GM12878 (cell line): ENCODE data around the gene EDNRB. TPM values are rescaled to one million over a fixed set of nuclear protein-coding genes. Genes with fewer than 3 reads are reported as not detected.

Experiments
- BCL11A ChIP-seq: IDR thresholded peaks from 2 replicates; pipeline ENCODE4 v1.6.1; 2011; ENCODE audit warnings: low read depth, low read length
- CEBPZ ChIP-seq: fragments of 150-350 bp; IDR thresholded peaks from 2 replicates; pipeline ENCODE4 v1.6.1; 2016; ENCODE audit warnings: low read depth, low read length
- CUX1 ChIP-seq: IDR thresholded peaks from 2 replicates; pipeline ENCODE4 v1.6.1; 2012; ENCODE audit warnings: improper control_type of control experiment, low read depth, low read length; ENCODE audit not compliant: insufficient replicate concordance
- E2F8 ChIP-seq: fragments of 450-650 bp; IDR thresholded peaks from 2 replicates; pipeline ENCODE4 v1.6.1; 2018; ENCODE audit warnings: mild to moderate bottlenecking, low read depth, moderate library complexity; ENCODE audit not compliant: partially characterized antibody
- FOS ChIP-seq: IDR thresholded peaks from 3 replicates; pipeline ENCODE4 v1.6.1; 2011; ENCODE audit warnings: borderline replicate concordance; ENCODE audit not compliant: insufficient read length; ENCODE audit errors: extremely low read depth
- GABPA ChIP-seq: IDR thresholded peaks from 2 replicates; pipeline ENCODE4 v1.6.1; 2014; ENCODE audit warnings: antibody characterized with exemption, low read depth, mild to moderate bottlenecking, inconsistent platforms
- JUND ChIP-seq: IDR thresholded peaks from 2 replicates; pipeline ENCODE4 v1.6.1; 2012; ENCODE audit warnings: low read depth, mild to moderate bottlenecking, low read length, improper control_type of control experiment, moderate library complexity
- MYC ChIP-seq: IDR thresholded peaks from 2 replicates; pipeline ENCODE4 v1.6.1; 2011; ENCODE audit warnings: mild to moderate bottlenecking, low read length, moderate library complexity, inconsistent platforms; ENCODE audit not compliant: insufficient read depth, insufficient replicate concordance, insufficient read length, severe bottlenecking
- NFIC ChIP-seq: IDR thresholded peaks from 2 replicates; pipeline ENCODE4 v1.6.1; 2012; ENCODE audit warnings: low read depth, mild to moderate bottlenecking, inconsistent platforms, low read length, moderate library complexity
- POLR2AphosphoS2 ChIP-seq: IDR thresholded peaks from 2 replicates; pipeline ENCODE4 v1.6.1; 2011; ENCODE audit warnings: low read depth, mild to moderate bottlenecking, low read length, improper control_type of control experiment, moderate library complexity
- REST ChIP-seq: IDR thresholded peaks from 2 replicates; pipeline ENCODE4 v1.6.1; 2012; ENCODE audit warnings: mild to moderate bottlenecking, low read depth, low read length
- SIN3A ChIP-seq: IDR thresholded peaks from 2 replicates; pipeline ENCODE4 v1.6.1; 2012; ENCODE audit warnings: low read depth, low read length, improper control_type of control experiment
- SMAD5 ChIP-seq: IDR thresholded peaks from 2 replicates; pipeline ENCODE4 v1.6.1; 2016; ENCODE audit warnings: antibody characterized with exemption, low read depth
- SMC3 ChIP-seq: IDR thresholded peaks from 2 replicates; pipeline ENCODE4 v1.6.1; 2011; ENCODE audit warnings: low read length, improper control_type of control experiment, borderline replicate concordance
- SUZ12 ChIP-seq: fragments of 200-600 bp; sonication (generic); IDR thresholded peaks from one replicate; pipeline ENCODE4 v1.6.1; 2018; ENCODE audit warnings: antibody characterized with exemption, mild to moderate bottlenecking; ENCODE audit not compliant: unreplicated experiment
- polyA plus RNA-seq, 11 experiments: library from polyadenylated mRNA; depleted of rRNA in 4 of 11; unstranded in 6 of 11; stranded (reverse) in 5 of 11; fragments of >200 nt; fragmentation: Nextera tagmentation in 4 of 11; fragmentation: Illumina TruSeq in 1 of 11; extraction: Ambion mirVana in 4 of 11; extraction: Trizol in 1 of 11; gene quantifications; 1 replicate in 1 of 11; 2 replicates in 10 of 11; pipeline versions ENCODE4 v1.2.1 to v1.2.3, GENCODE V29; 2011 to 2016; ENCODE audit warnings: inconsistent platforms in 2 of 11, missing spikeins in 2 of 11, low read depth in 1 of 11
- total RNA-seq, 4 experiments: library from RNA; depleted of rRNA in 3 of 4; stranded (reverse); fragments of >200 nt in 3 of 4; fragmentation: Illumina TruSeq in 1 of 4; extraction: Trizol in 1 of 4; gene quantifications; 2 replicates each; pipeline versions ENCODE4 v1.2.1 to v1.2.3, GENCODE V29; 2013 to 2021

EDNRB gene
- total and polyA plus RNA-seq, 10 of the 15 experiments (the other 5 are each of a cell fraction or from before 2014, with no cell fraction given): not detected

- TF ChIP-seq E2F8 (no peak), MYC (no peak), FOS (no peak), CEBPZ (no peak), SIN3A (no peak), REST (no peak), BCL11A (0 out of 2 replicates have a peak, but pooled peaks have one; percentile 59), GABPA (0 out of 2 replicates have a peak, but pooled peaks have one; percentile 29), SMC3 (no peak), NFIC (peak; percentile 77), SUZ12 (no peak), SMAD5 (no peak), JUND (no peak), CUX1 (no peak), POLR2AphosphoS2 (no peak)
Measured at GRCh38 chr13:77928909-77929308, 10.3 kb upstream of the EDNRB start (continued).
